GM19452 (cell line): Measurements from ENCODE around the gene SH3GL3.

Experiments used
- ATAC-seq: cut with Tn5 transposase; IDR thresholded peaks from one replicate; pipeline ENCODE4 v1.9.1; 2021; ENCODE audit not compliant: unreplicated experiment

Gene SH3GL3

GRCh38 chr15:83458381-83458780, 11.2 kb downstream of the SH3GL3 start:
- no peak for ATAC-seq

- ATAC-seq = no peak
Measured at GRCh38 chr15:83462026-83462425, 14.9 kb downstream of the SH3GL3 start.

GRCh38 chr15:83462953-83463433, 15.9 kb downstream of the SH3GL3 start:
- no peak for ATAC-seq

GRCh38 chr15:83470887-83471286, 23.7 kb downstream of the SH3GL3 start:
- ATAC-seq = no peak

- no peak for ATAC-seq
Measured at GRCh38 chr15:83471307-83471866, 24.2 kb downstream of the SH3GL3 start.

GRCh38 chr15:83472151-83472550, 25.0 kb downstream of the SH3GL3 start:
- no peak for ATAC-seq

GRCh38 chr15:83472797-83473196, 25.7 kb downstream of the SH3GL3 start:
- ATAC-seq = no peak

GRCh38 chr15:83474578-83474977, 27.4 kb downstream of the SH3GL3 start:
- ATAC-seq = no peak

GRCh38 chr15:83475551-83475950, 28.4 kb downstream of the SH3GL3 start:
- no peak for ATAC-seq

GRCh38 chr15:83476066-83476465, 28.9 kb downstream of the SH3GL3 start:
- no peak for ATAC-seq

- ATAC-seq = no peak
Measured at GRCh38 chr15:83476708-83477107, 29.6 kb downstream of the SH3GL3 start.

- ATAC-seq = no peak
Measured at GRCh38 chr15:83477172-83477807, 30.1 kb downstream of the SH3GL3 start.

- no peak for ATAC-seq
Measured at GRCh38 chr15:83477808-83478537, 30.8 kb downstream of the SH3GL3 start.

GRCh38 chr15:83483612-83484011, 36.5 kb downstream of the SH3GL3 start:
- no peak for ATAC-seq

GRCh38 chr15:83484636-83485035, 37.5 kb downstream of the SH3GL3 start:
- no peak for ATAC-seq

- ATAC-seq = no peak
Measured at GRCh38 chr15:83486363-83486762, 39.2 kb downstream of the SH3GL3 start.

- no peak for ATAC-seq
Measured at GRCh38 chr15:83487519-83487918, 40.4 kb downstream of the SH3GL3 start.

- ATAC-seq = no peak
Measured at GRCh38 chr15:83489690-83490089, 42.5 kb downstream of the SH3GL3 start.

- no peak for ATAC-seq
Measured at GRCh38 chr15:83491486-83491885, 44.3 kb downstream of the SH3GL3 start.

- no peak for ATAC-seq
Measured at GRCh38 chr15:83496766-83497165, 49.6 kb downstream of the SH3GL3 start.

- no peak for ATAC-seq
Measured at GRCh38 chr15:83498374-83498773, 51.2 kb downstream of the SH3GL3 start.

- ATAC-seq = no peak
Measured at GRCh38 chr15:83498801-83499200, 51.7 kb downstream of the SH3GL3 start.
